ENCODE data around the gene GHRH.

Gene GHRH

DNA sequence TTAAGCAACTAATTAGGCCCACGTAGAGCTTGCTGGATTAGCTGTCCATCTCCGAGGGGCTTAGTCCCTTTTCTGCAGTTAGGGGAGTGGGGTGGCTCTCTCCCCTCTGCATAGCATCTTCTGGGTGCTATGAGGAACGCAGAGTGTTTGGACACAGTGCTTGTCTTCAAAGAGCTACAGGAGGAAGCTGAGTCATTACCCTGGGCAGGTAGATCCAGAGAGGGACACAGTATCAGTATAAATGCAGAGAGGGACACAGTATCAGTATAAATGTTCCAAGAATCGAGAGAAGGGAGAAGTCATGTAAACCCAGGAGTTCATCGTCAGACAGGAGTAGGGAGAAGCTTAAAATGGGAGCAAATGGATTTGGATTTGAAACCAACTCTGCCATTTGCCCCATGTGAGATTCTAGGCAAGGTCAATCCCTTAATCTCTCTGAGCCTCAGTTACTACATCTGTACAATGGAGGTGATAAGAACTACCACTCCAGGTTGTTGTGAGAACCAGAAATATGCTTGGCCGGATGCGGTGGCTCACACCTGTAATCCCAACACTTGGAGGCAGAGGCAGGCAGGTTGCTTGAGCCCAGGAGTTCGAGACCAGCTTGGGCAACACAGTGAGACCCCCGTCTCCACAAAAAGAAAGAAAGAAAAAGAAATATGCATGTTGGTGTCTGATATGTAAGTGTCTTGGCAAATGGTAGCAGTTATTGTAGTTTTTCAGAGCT is 5.5 kb upstream of the GHRH start:
- no peak for DNase-seq (ENCODE audit: low read depth)
- no peak overlapping the region for H3K4me3 ChIP-seq (ENCODE audit: low read depth, low read length)
- no peak for TF ChIP-seq CTCF (IDR thresholded peaks at IDR 0.05; ENCODE audit: low read depth, low read length, missing control alignments)

GRCh38 chr20:37265152-37265551 is 3.5 kb upstream of the GHRH start:
- no peak overlapping the region for H3K4me3 ChIP-seq (ENCODE audit: low read depth, low read length)
- DNase-seq (ENCODE audit: low read depth): no peak
- no peak for TF ChIP-seq CTCF (IDR thresholded peaks at IDR 0.05; ENCODE audit: low read depth, low read length, missing control alignments)

DNA sequence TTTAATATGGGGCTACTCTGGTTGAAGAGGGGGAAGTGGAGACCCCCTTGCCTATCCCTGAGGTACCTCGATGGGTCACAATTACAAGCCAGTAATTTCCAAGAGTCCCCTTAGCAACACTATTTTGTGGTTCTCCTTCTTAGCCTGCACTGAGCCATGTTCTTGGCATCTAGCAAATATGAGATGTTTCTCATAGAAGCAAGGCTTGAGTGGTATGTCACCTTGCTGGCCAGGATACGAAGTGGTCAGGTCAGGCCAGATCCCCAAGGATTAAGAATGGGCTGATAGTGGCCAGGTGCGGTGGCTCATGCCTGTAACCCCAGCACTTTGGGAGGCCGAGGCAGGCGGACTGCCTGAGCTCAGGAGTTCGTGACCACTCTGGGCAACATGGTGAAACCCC is 2.1 kb upstream of the GHRH start:
- no peak for DNase-seq (ENCODE audit: low read depth)
- TF ChIP-seq CTCF (IDR thresholded peaks at IDR 0.05; ENCODE audit: low read depth, low read length, missing control alignments): no peak
- no peak overlapping the region for H3K4me3 ChIP-seq (ENCODE audit: low read depth, low read length)

DNA sequence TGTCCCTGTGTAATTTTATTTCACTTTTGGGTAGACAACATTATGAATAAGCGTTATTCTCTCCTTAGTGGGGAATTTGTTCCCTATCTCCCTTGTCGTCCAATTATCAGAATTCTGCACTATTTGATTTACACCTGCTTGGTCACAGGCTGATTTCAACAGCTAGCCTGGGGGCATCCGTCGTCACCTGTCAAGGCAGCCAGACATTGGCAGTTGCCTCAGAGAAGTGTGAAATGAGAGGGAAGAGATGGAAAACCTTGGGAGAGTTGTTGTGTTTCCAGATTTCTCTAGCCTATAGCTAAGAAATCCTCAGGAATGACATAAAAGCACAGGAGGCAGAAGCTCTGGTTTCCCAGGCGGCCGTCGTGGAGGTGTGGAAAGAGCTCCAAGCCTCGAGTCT is 891 bp upstream of the GHRH start:
- no peak overlapping the region for H3K4me3 ChIP-seq (ENCODE audit: low read depth, low read length)
- no peak for DNase-seq (ENCODE audit: low read depth)
- no peak for TF ChIP-seq CTCF (IDR thresholded peaks at IDR 0.05; ENCODE audit: low read depth, low read length, missing control alignments)

DNA sequence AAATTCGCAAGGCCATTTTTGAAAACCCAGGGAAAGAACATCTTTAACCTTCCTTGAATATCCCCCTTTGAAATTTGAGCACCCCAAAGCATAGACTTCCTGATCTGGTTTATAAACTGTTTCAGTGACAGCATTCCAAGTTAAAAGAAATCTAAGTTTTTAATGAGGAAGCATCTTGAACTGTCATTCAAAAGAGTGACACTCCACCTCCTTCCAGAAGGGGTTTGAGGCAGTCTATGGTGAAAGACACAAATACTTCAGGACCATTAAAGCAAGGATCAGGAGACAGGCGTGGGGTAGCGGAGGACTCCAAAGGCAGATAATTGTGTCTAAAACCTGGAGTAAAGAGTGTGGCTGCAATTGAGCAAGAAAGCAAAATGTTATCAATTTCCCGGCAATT is 691 bp downstream of the GHRH start:
- no peak for DNase-seq (ENCODE audit: low read depth)
- no peak for TF ChIP-seq CTCF (IDR thresholded peaks at IDR 0.05; ENCODE audit: low read depth, low read length, missing control alignments)
- no peak overlapping the region for H3K4me3 ChIP-seq (ENCODE audit: low read depth, low read length)

DNA sequence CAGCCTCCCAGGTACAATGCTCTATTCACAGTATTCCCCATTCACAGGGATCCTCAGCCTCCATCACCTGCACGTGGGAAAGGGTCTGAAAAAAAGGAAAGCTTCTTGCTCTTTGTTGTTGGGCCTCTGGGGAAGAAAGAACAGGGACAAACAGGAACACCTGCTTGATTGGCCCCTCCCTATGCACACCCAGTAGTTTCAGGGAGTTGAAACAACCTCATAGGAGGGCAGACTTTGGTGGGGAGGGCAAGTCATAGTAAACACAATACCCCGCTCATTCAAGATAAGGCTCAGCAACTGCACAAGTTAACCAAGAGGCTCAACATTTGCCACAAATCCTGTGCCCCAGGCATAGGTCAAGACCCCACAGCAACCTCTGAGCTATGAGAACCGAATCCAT is 1.7 kb downstream of the GHRH start:
- no peak overlapping the region for H3K4me3 ChIP-seq (ENCODE audit: low read depth, low read length)
- no peak for DNase-seq (ENCODE audit: low read depth)
- TF ChIP-seq CTCF (IDR thresholded peaks at IDR 0.05; ENCODE audit: low read depth, low read length, missing control alignments): no peak

GRCh38 chr20:37259031-37259430 is 2.6 kb downstream of the GHRH start:
- no peak for DNase-seq (ENCODE audit: low read depth)
- no peak for TF ChIP-seq CTCF (IDR thresholded peaks at IDR 0.05; ENCODE audit: low read depth, low read length, missing control alignments)
- H3K4me3 ChIP-seq (ENCODE audit: low read depth, low read length): no peak overlapping the region

All from GM12864 (cell line).